PC-9 (cell line): ENCODE results near the gene UBXN6.

Experiments used
- CTCF ChIP-seq: fragments of 200-600 bp; sonication (generic); conservative IDR thresholded peaks from 2 replicates; pipeline ENCODE4 v1.6.1; 2017; ENCODE audit warnings: mixed run types, antibody characterized with exemption, mild to moderate bottlenecking, moderate library complexity
- EZH2 ChIP-seq: fragments of 200-600 bp; sonication (generic); IDR thresholded peaks from 2 replicates; pipeline ENCODE4 v1.8.0; 2017; ENCODE audit warnings: antibody characterized with exemption, low read depth

- TF ChIP-seq EZH2 (no peak), CTCF (no peak)
Observed at GRCh38 chr19:4474514-4475022, 17.0 kb upstream of the UBXN6 start.
